HepG2 (cell line): ENCODE results near the gene TRIM23.
"Not testable (repeated sequence)": the region's sequence is repeated elsewhere in the genome, so short reads cannot be mapped to it uniquely, and the experiment has no call there.

Source experiments
- CTCF ChIP-seq: sonication (generic); formaldehyde crosslinking; IDR thresholded peaks from 2 replicates; pipeline ENCODE4 v1.5.0; 2020; ENCODE audit warnings: mild to moderate bottlenecking, missing genetic modification reagents, moderate library complexity
- TGIF2 ChIP-seq: IDR thresholded peaks from 2 replicates; pipeline ENCODE4 v1.6.1; 2016; ENCODE audit warnings: control low read depth, missing compliant biosample characterization

- not testable (repeated sequence) for TF ChIP-seq TGIF2, CTCF (CRISPR knock-in tag)
Measured at GRCh38 chr5:65621961-65622360, 2.2 kb downstream of the TRIM23 start.
